H54 (cell line): ENCODE data around the gene LRRC39.

Source experiments
- DNase-seq: peaks from one replicate; pipeline ENCODE4 v3.0.0; 2011; ENCODE audit warnings: low spot score, mixed read lengths; ENCODE audit not compliant: insufficient read length
- FAIRE-seq: peaks from 3 replicates; lab custom pipeline; 2011; peaks lifted over from hg19 to GRCh38; lab: Jason Lieb, UNC
- POLR2A ChIP-seq: IDR thresholded peaks from 2 replicates; pipeline ENCODE4 v1.6.1; 2011; ENCODE audit warnings: low read depth, mild to moderate bottlenecking, low read length

The LRRC39 gene

DNA sequence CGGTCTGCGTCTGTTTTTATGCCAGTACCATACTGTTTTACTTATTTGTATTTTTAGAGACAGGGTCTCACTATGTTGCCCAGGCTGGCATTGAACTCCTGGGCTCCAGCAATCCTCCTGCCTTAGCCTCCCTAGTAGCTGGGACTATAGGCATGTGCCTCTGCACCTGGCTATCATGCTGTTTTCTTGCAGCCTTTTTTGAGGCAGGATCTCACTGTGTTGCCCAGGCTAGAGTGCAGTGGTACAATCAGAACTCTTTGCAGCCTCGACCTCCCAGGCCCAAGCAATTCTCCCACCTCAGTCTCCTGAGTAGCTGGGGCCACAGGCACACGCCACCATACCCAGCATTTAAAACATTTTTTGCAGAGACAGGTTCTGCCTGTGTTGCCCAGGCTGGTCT lies 5.3 kb upstream of the LRRC39 start:
- FAIRE-seq (no peak), DNase-seq (no peak)
- TF ChIP-seq POLR2A: no peak

GRCh38 chr1:100177295-100178041 lies 588 bp downstream of the LRRC39 start:
- no peak for TF ChIP-seq POLR2A
- DNase-seq (no peak), FAIRE-seq (no peak)

- no peak for FAIRE-seq
- no peak for TF ChIP-seq POLR2A
- DNase-seq: no peak
Measured at GRCh38 chr1:100168051-100168450, 10.0 kb downstream of the LRRC39 start.

DNA sequence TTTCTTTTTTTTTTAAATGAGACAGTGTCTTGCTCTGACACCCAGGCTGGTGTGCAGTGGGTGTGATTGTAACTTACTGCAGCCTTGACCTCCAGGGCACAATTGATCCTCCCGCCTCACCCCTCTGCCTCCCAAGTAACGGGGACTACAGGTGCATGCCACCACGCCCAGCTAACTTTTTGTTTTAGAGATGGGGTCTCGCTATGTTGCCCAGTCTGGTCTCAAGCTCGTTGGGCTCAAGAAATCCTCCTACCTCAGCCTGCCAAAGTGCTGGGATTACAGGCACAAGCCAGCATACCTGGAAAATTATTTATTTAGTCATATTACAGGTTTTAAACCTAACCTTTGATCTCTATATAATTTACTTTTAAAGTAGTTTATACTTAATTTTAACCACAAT lies 13.4 kb downstream of the LRRC39 start:
- DNase-seq: no peak
- no peak for FAIRE-seq
- no peak for TF ChIP-seq POLR2A

GRCh38 chr1:100164216-100164615 lies 13.8 kb downstream of the LRRC39 start:
- FAIRE-seq: no peak
- DNase-seq: no peak
- no peak for TF ChIP-seq POLR2A

DNA sequence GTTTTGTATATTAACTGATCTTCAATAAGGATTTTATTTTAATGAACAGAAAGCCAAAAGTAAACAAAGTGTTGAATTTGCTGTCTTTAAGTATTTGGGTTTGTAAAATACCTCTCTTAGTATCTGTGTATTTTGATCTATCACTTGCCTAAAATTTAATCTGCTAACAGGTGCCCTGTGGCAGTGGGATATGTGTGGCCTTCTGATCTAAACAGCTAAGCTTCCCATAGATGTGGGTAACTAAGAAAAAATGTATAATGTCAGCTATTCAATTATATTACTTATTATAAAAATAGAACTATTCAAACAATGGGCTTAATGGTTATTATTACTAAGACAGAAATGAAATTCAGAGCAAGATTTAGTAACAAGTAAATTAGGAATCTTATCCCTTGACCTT lies 15.2 kb downstream of the LRRC39 start:
- TF ChIP-seq POLR2A: no peak
- FAIRE-seq (no peak), DNase-seq (no peak)

GRCh38 chr1:100152271-100152670 lies 25.8 kb downstream of the LRRC39 start:
- DNase-seq (no peak), FAIRE-seq (no peak)
- TF ChIP-seq POLR2A: no peak

- no peak for TF ChIP-seq POLR2A
- FAIRE-seq (no peak), DNase-seq (no peak)
Measured at GRCh38 chr1:100151679-100152078, 26.4 kb downstream of the LRRC39 start.

DNA sequence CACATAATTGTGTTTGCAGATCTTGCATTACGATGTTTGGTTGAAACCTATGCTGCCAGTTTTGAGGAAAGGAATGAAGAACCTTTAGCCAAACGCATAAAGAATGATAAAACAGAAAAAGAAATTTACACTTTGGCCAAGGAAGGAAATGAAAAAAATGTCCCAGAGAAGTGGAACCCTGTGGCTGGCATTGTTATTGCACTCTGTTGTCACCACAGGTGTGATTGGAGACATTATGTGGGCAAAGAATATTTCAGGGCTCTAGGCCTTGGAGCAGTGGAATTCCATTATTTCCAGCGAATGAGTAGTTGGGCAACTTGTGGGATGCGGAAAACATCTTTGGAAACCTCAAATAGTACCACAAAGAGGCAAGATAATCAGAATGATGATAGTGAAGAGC lies 30.2 kb downstream of the LRRC39 start:
- TF ChIP-seq POLR2A: no peak
- no peak for FAIRE-seq
- no peak for DNase-seq

DNA sequence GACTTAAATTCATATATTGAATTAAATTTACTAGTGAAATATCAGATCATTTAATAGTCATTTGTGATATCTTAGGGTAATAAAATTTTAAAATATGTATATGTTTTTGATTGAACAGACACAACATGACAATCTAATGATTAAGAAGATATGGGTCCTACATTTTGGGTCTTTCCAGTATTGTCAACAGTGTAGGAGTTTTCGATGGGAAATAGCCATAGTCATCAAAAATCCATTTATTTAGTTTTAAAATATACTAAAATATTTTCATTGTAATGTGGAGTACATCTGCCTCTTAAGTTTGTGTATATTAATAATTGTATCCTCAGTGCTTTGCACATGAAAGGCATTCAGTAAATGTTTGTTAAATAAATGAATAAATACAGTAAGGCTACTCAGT lies 31.1 kb downstream of the LRRC39 start:
- DNase-seq (no peak), FAIRE-seq (no peak)
- no peak for TF ChIP-seq POLR2A

GRCh38 chr1:100145116-100145515 lies 32.9 kb downstream of the LRRC39 start:
- no peak for TF ChIP-seq POLR2A
- DNase-seq (no peak), FAIRE-seq (no peak)

DNA sequence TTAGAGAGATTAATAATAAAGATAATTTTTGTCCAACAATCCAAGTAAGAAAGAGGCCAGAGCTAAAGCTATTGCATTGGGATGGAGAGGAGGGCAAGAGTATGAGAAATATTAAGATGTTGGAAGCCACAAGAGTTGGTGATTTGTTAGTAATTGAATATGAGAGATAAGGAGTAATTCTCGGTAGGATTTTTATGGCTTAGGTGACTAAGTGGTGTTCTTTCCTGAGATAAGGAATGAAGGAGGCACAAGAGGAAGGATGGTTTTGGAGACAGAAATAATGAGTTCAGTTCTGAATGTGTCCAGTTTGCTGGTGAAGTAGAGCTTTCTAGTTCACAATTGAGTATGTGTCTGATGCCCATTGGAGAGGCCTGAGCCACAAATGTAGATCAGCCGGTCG lies 35.7 kb downstream of the LRRC39 start:
- FAIRE-seq (no peak), DNase-seq (no peak)
- TF ChIP-seq POLR2A: no peak

- no peak for TF ChIP-seq POLR2A
- no peak for DNase-seq
- FAIRE-seq: no peak
Measured at GRCh38 chr1:100141192-100141591, 36.9 kb downstream of the LRRC39 start.

- FAIRE-seq: no peak
- no peak for TF ChIP-seq POLR2A
Measured at GRCh38 chr1:100137602-100138001, 40.5 kb downstream of the LRRC39 start.

GRCh38 chr1:100134872-100135271 lies 43.2 kb downstream of the LRRC39 start:
- no peak for FAIRE-seq
- no peak for TF ChIP-seq POLR2A

More at GRCh38 chr1:100137602-100138001, 40.5 kb downstream of the LRRC39 start:
- DNase-seq: no peak

More at GRCh38 chr1:100134872-100135271, 43.2 kb downstream of the LRRC39 start:
- no peak for DNase-seq
